ENCODE results near the gene DIP2C. TPM values are rescaled to one million over a fixed set of nuclear protein-coding genes. Genes with fewer than 3 reads are reported as not detected.

The DIP2C gene
- total RNA-seq, 3 donors from 2014 or later, result 0.20 to 0.27 (median 0.26) TPM

GRCh38 chr10:528173-529165 lies 161.0 kb downstream of the DIP2C start:
- ATAC-seq (no peak), DNase-seq (no peak)
- H3K4me3 Mint-ChIP-seq, result no peak overlapping the region
- H3K27me3 Mint-ChIP-seq (ENCODE audit: low read depth), result peaks cover 2% of the 10 kb centered on the region
- no peaks in the 10 kb centered on the region for H3K4me1 Mint-ChIP-seq (ENCODE audit: low read depth)
- no peaks in the 10 kb centered on the region for H3K36me3 Mint-ChIP-seq (ENCODE audit: insufficient read depth)
- no peaks in the 10 kb centered on the region for H3K9me3 Mint-ChIP-seq

- Mint-ChIP-seq H3K4me3 (no peak overlapping the region), H3K36me3 (ENCODE audit: insufficient read depth) (no peaks in the 10 kb centered on the region), H3K4me1 (ENCODE audit: low read depth) (no peaks in the 10 kb centered on the region), H3K27me3 (ENCODE audit: low read depth) (peaks cover 6% of the 10 kb centered on the region), H3K9me3 (no peaks in the 10 kb centered on the region)
- DNase-seq (no peak), ATAC-seq (no peak)
Measured at GRCh38 chr10:527416-527815, 162.1 kb downstream of the DIP2C start.

GRCh38 chr10:526651-527312 lies 162.7 kb downstream of the DIP2C start:
- Mint-ChIP-seq H3K4me1 (ENCODE audit: low read depth) (no peaks in the 10 kb centered on the region), H3K36me3 (ENCODE audit: insufficient read depth) (no peaks in the 10 kb centered on the region), H3K27me3 (ENCODE audit: low read depth) (peaks cover 6% of the 10 kb centered on the region), H3K9me3 (no peaks in the 10 kb centered on the region), H3K4me3 (no peak overlapping the region)
- DNase-seq (no peak), ATAC-seq (no peak)

GRCh38 chr10:525565-526315 lies 163.7 kb downstream of the DIP2C start:
- H3K36me3 Mint-ChIP-seq (ENCODE audit: insufficient read depth), result no peaks in the 10 kb centered on the region
- H3K27me3 Mint-ChIP-seq (ENCODE audit: low read depth), result peaks cover 13% of the 10 kb centered on the region
- H3K4me1 Mint-ChIP-seq (ENCODE audit: low read depth), result no peaks in the 10 kb centered on the region
- no peaks in the 10 kb centered on the region for H3K9me3 Mint-ChIP-seq
- no peak for DNase-seq
- no peak overlapping the region for H3K4me3 Mint-ChIP-seq
- no peak for ATAC-seq

- ATAC-seq, result no peak
Measured at GRCh38 chr10:523925-524324, 165.5 kb downstream of the DIP2C start.

GRCh38 chr10:522350-522749 lies 167.1 kb downstream of the DIP2C start:
- no peak overlapping the region for H3K4me3 Mint-ChIP-seq
- H3K27me3 Mint-ChIP-seq (ENCODE audit: low read depth), result peaks cover 20% of the 10 kb centered on the region
- ATAC-seq, result no peak
- H3K4me1 Mint-ChIP-seq (ENCODE audit: low read depth), result no peaks in the 10 kb centered on the region
- no peaks in the 10 kb centered on the region for H3K36me3 Mint-ChIP-seq (ENCODE audit: insufficient read depth)
- no peaks in the 10 kb centered on the region for H3K9me3 Mint-ChIP-seq
- DNase-seq, result no peak

More at GRCh38 chr10:523925-524324, 165.5 kb downstream of the DIP2C start:
- no peak for DNase-seq
- no peak overlapping the region for H3K4me3 Mint-ChIP-seq
- no peaks in the 10 kb centered on the region for H3K9me3 Mint-ChIP-seq
- H3K27me3 Mint-ChIP-seq (ENCODE audit: low read depth), result peaks cover 15% of the 10 kb centered on the region
- no peaks in the 10 kb centered on the region for H3K4me1 Mint-ChIP-seq (ENCODE audit: low read depth)
- H3K36me3 Mint-ChIP-seq (ENCODE audit: insufficient read depth), result no peaks in the 10 kb centered on the region

- no peaks in the 10 kb centered on the region for H3K9me3 Mint-ChIP-seq
- H3K4me3 Mint-ChIP-seq, result no peak overlapping the region
- no peak for DNase-seq
- H3K27me3 Mint-ChIP-seq (ENCODE audit: low read depth), result peaks cover 20% of the 10 kb centered on the region
- no peak for ATAC-seq
- H3K36me3 Mint-ChIP-seq (ENCODE audit: insufficient read depth), result no peaks in the 10 kb centered on the region
- H3K4me1 Mint-ChIP-seq (ENCODE audit: low read depth), result no peaks in the 10 kb centered on the region
Measured at GRCh38 chr10:521261-522250, 167.9 kb downstream of the DIP2C start.

GRCh38 chr10:520402-520787 lies 169.1 kb downstream of the DIP2C start:
- no peak for ATAC-seq
- no peak for DNase-seq
- no peaks in the 10 kb centered on the region for H3K4me1 Mint-ChIP-seq (ENCODE audit: low read depth)
- no peaks in the 10 kb centered on the region for H3K36me3 Mint-ChIP-seq (ENCODE audit: insufficient read depth)
- H3K4me3 Mint-ChIP-seq, result no peak overlapping the region
- no peaks in the 10 kb centered on the region for H3K9me3 Mint-ChIP-seq
- peaks cover 20% of the 10 kb centered on the region for H3K27me3 Mint-ChIP-seq (ENCODE audit: low read depth)

GRCh38 chr10:519716-520401 lies 169.6 kb downstream of the DIP2C start:
- Mint-ChIP-seq H3K4me3 (no peak overlapping the region), H3K36me3 (ENCODE audit: insufficient read depth) (no peaks in the 10 kb centered on the region), H3K4me1 (ENCODE audit: low read depth) (no peaks in the 10 kb centered on the region), H3K9me3 (no peaks in the 10 kb centered on the region), H3K27me3 (ENCODE audit: low read depth) (peaks cover 20% of the 10 kb centered on the region)
- DNase-seq (no peak), ATAC-seq (no peak)

- H3K4me3 Mint-ChIP-seq, result no peak overlapping the region
- no peaks in the 10 kb centered on the region for H3K9me3 Mint-ChIP-seq
- H3K27me3 Mint-ChIP-seq (ENCODE audit: low read depth), result peaks cover 20% of the 10 kb centered on the region
- no peaks in the 10 kb centered on the region for H3K4me1 Mint-ChIP-seq (ENCODE audit: low read depth)
- no peaks in the 10 kb centered on the region for H3K36me3 Mint-ChIP-seq (ENCODE audit: insufficient read depth)
- DNase-seq (no peak), ATAC-seq (no peak)
Measured at GRCh38 chr10:519055-519715, 170.3 kb downstream of the DIP2C start.

GRCh38 chr10:517872-518475 lies 171.5 kb downstream of the DIP2C start:
- Mint-ChIP-seq H3K27me3 (ENCODE audit: low read depth) (peaks cover 22% of the 10 kb centered on the region), H3K4me3 (no peak overlapping the region), H3K36me3 (ENCODE audit: insufficient read depth) (no peaks in the 10 kb centered on the region)

GRCh38 chr10:517241-517830 lies 172.1 kb downstream of the DIP2C start:
- no peak for DNase-seq
- Mint-ChIP-seq H3K9me3 (no peaks in the 10 kb centered on the region), H3K4me3 (no peak overlapping the region), H3K4me1 (ENCODE audit: low read depth) (peaks cover 4% of the 10 kb centered on the region), H3K27me3 (ENCODE audit: low read depth) (peaks cover 17% of the 10 kb centered on the region), H3K36me3 (ENCODE audit: insufficient read depth) (no peaks in the 10 kb centered on the region)
- ATAC-seq, result no peak

More at GRCh38 chr10:517872-518475, 171.5 kb downstream of the DIP2C start:
- Mint-ChIP-seq H3K9me3 (no peaks in the 10 kb centered on the region), H3K4me1 (ENCODE audit: low read depth) (peaks cover 4% of the 10 kb centered on the region)
- ATAC-seq (no peak), DNase-seq (no peak)
